Breast epithelium (tissue), 3 donors: Measurements from ENCODE around the gene ASXL3.

Experiments
- CTCF ChIP-seq, 3 donors: fragments of 450-650 bp; IDR thresholded peaks; one replicate each; pipeline ENCODE4 v1.5.1; 2016 to 2017; ENCODE audit warnings: antibody characterized with exemption in 3 of 3, mild to moderate bottlenecking in 3 of 3, moderate library complexity in 3 of 3
- POLR2A ChIP-seq: fragments of 450-650 bp; IDR thresholded peaks from one replicate; pipeline ENCODE4 v1.6.1; 2016; ENCODE audit warnings: antibody characterized with exemption, mild to moderate bottlenecking, moderate library complexity
- POLR2AphosphoS5 ChIP-seq, 3 donors: sonication (generic); formaldehyde crosslinking; IDR thresholded peaks; one replicate each; pipeline ENCODE4 v1.6.1; 2017; ENCODE audit warnings: antibody characterized with exemption in 3 of 3

- TF ChIP-seq POLR2AphosphoS5 (IDR thresholded peaks at IDR 0.05), result no peak
- TF ChIP-seq POLR2A, result no peak
- TF ChIP-seq CTCF (IDR thresholded peaks at IDR 0.05), result no peak
These were observed 121.4 kb downstream of the ASXL3 start for GRCh38 chr18:33699372-33699771.
